IMR-90 (cell line): ENCODE results near the gene HOXD8. TPM values are rescaled to one million over a fixed set of nuclear protein-coding genes. Genes with fewer than 3 reads are reported as not detected.

ENCODE experiments used
- ATAC-seq: fragments of 200-7000 bp; cut with Tn5 transposase; 2 replicates; pipeline ENCODE4 v1.9.1; 2020; ENCODE audit warnings: low read depth, mild to moderate bottlenecking, moderate library complexity
- BruUV-seq: library from RNA; stranded (reverse); fragments of 400-500 nt; replicated peaks from 2 replicates; lab custom pipeline; 2021; lab: Mats Ljungman, UMichigan
- CTCF ChIA-PET: fragments of 300-600 bp; formaldehyde crosslinking; extraction: SDS; loops from one replicate; lab custom pipeline; 2021; ENCODE audit warnings: antibody characterized with exemption; lab: Yijun Ruan, JAX
- POLR2A ChIA-PET: fragments of 300-600 bp; sonication (Branson Sonifier 250); formaldehyde crosslinking; loops from one replicate; lab custom pipeline; 2022; ENCODE audit warnings: antibody characterized with exemption; ENCODE audit not compliant: unreplicated experiment; lab: Charles Lee
- DNase-seq: peaks from one replicate; pipeline ENCODE4 v3.0.0; 2013
- H2AFZ ChIP-seq: replicated peaks from 2 replicates; pipeline ENCODE3; 2013; ENCODE audit warnings: low read length, mild to moderate bottlenecking; ENCODE audit not compliant: poor library complexity
- H2AK5ac ChIP-seq: 2 replicates; pipeline ENCODE4 v1.6.1; 2013; ENCODE audit warnings: low read depth, low read length, inconsistent platforms
- H2AK9ac ChIP-seq: replicated peaks from 2 replicates; pipeline ENCODE3; 2013; ENCODE audit warnings: mild to moderate bottlenecking, low read depth, low read length, moderate library complexity; ENCODE audit not compliant: poor library complexity
- H2BK120ac ChIP-seq: 2 replicates; pipeline ENCODE4 v1.6.1; 2013; ENCODE audit warnings: low read depth, low read length, inconsistent platforms
- H2BK15ac ChIP-seq: 3 replicates; pipeline ENCODE4 v1.6.1; 2013; ENCODE audit warnings: low read depth, low read length, inconsistent platforms
- H2BK20ac ChIP-seq: 2 replicates; pipeline ENCODE4 v1.6.1; 2013; ENCODE audit warnings: low read depth, mild to moderate bottlenecking, inconsistent platforms, low read length, moderate library complexity
- H2BK5ac ChIP-seq: 2 replicates; pipeline ENCODE4 v1.6.1; 2013; ENCODE audit warnings: mild to moderate bottlenecking, low read depth, low read length, inconsistent platforms; ENCODE audit not compliant: poor library complexity, severe bottlenecking
- H3K14ac ChIP-seq: replicated peaks from 2 replicates; pipeline ENCODE4 v1.6.1; 2013; ENCODE audit warnings: low read depth, low read length, inconsistent platforms
- H3K18ac ChIP-seq: 2 replicates; pipeline ENCODE4 v1.6.1; 2013; ENCODE audit warnings: low read depth, low read length, control low read depth
- H3K23ac ChIP-seq: 2 replicates; pipeline ENCODE4 v1.6.1; 2013; ENCODE audit warnings: low read depth, low read length, inconsistent platforms
- H3K27ac ChIP-seq: 2 replicates; pipeline ENCODE4 v1.5.1; 2013; ENCODE audit warnings: mild to moderate bottlenecking, control low read depth, low read length; ENCODE audit not compliant: insufficient read depth
- H3K27me3 ChIP-seq: 2 replicates; pipeline ENCODE4 v1.6.1; 2013; ENCODE audit warnings: low read length; ENCODE audit not compliant: control insufficient read depth, insufficient read depth
- H3K36me3 ChIP-seq: 2 replicates; pipeline ENCODE4 v1.6.1; 2013; ENCODE audit warnings: low read length, mixed read lengths; ENCODE audit not compliant: control insufficient read depth, insufficient read depth
- H3K4ac ChIP-seq: 2 replicates; pipeline ENCODE4 v1.6.1; 2013; ENCODE audit warnings: low read depth, low read length, inconsistent platforms
- H3K4me1 ChIP-seq: 2 replicates; pipeline ENCODE4 v1.6.1; 2013; ENCODE audit warnings: low read length, mixed read lengths; ENCODE audit not compliant: control insufficient read depth, insufficient read depth
- H3K4me2 ChIP-seq: 2 replicates; pipeline ENCODE4 v1.6.1; 2013; ENCODE audit warnings: low read depth, mild to moderate bottlenecking, control low read depth, low read length, moderate library complexity
- H3K4me3 ChIP-seq: 2 replicates; pipeline ENCODE4 v1.5.1; 2013; ENCODE audit warnings: low read depth, mild to moderate bottlenecking, control low read depth, low read length, moderate library complexity; ENCODE audit not compliant: insufficient read depth
- H3K56ac ChIP-seq: 2 replicates; pipeline ENCODE4 v1.6.1; 2013; ENCODE audit warnings: low read length, inconsistent platforms; ENCODE audit not compliant: insufficient read depth; ENCODE audit errors: extremely low read depth
- H3K79me1 ChIP-seq, 2 experiments: 2 replicates each; pipeline ENCODE4 v1.6.1; 2013; ENCODE audit warnings: low read length in 2 of 2, inconsistent platforms in 1 of 2, low read depth in 1 of 2
- H3K9ac ChIP-seq: 2 replicates; pipeline ENCODE4 v1.6.1; 2013; ENCODE audit warnings: low read depth, low read length, control low read depth
- H3K9me1 ChIP-seq: 2 replicates; pipeline ENCODE4 v1.6.1; 2013; ENCODE audit warnings: low read length, inconsistent platforms; ENCODE audit not compliant: insufficient read depth
- H3K9me3 ChIP-seq: 2 replicates; pipeline ENCODE4 v1.6.1; 2013; ENCODE audit warnings: low read length; ENCODE audit not compliant: control insufficient read depth, insufficient read depth
- H4K20me1 ChIP-seq: 2 replicates; pipeline ENCODE4 v1.6.1; 2013; ENCODE audit warnings: low read length, inconsistent platforms; ENCODE audit not compliant: insufficient read depth
- H4K5ac ChIP-seq: 2 replicates; pipeline ENCODE4 v1.6.1; 2013; ENCODE audit warnings: mild to moderate bottlenecking, low read depth, low read length, control low read depth
- H4K8ac ChIP-seq, 2 experiments: 2 replicates each; pipeline ENCODE4 v1.6.1; 2013; ENCODE audit warnings: low read depth in 2 of 2, low read length in 2 of 2, control low read depth in 1 of 2, inconsistent platforms in 1 of 2
- H4K91ac ChIP-seq: 2 replicates; pipeline ENCODE4 v1.6.1; 2013; ENCODE audit warnings: low read depth, low read length, inconsistent platforms; ENCODE audit not compliant: insufficient read depth
- FOS ChIP-seq: fragments of 150-350 bp; IDR thresholded peaks from 2 replicates; pipeline ENCODE4 v1.6.1; 2016; ENCODE audit warnings: low read depth, low read length
- MAZ ChIP-seq: IDR thresholded peaks from 2 replicates; pipeline ENCODE4 v1.6.1; 2012; ENCODE audit warnings: low read depth, mild to moderate bottlenecking, low read length, improper control_type of control experiment, moderate library complexity, borderline replicate concordance
- RFX5 ChIP-seq: IDR thresholded peaks from 2 replicates; pipeline ENCODE4 v1.8.0; 2012; ENCODE audit warnings: low read depth, mild to moderate bottlenecking, low read length, moderate library complexity
- WGBS, 2 experiments: methylation state at CpG; one replicate each; pipeline versions ENCODE4 v1.1.5 to v1.1.7; 2013; ENCODE audit warnings: missing lambda C conversion rate in 2 of 2; ENCODE audit not compliant: insufficient read length in 1 of 2; ENCODE audit errors: extremely low coverage in 2 of 2; 5-methylcytosine and 5-hydroxymethylcytosine counted together
- dilution Hi-C: fragments of 300-500 bp; cut with HindIII; formaldehyde crosslinking; loops from one replicate; pipeline ENCODE4 v1.14.3; 2018; ENCODE audit warnings: low sequenced_read_pairs; ENCODE audit not compliant: unreplicated experiment
- in situ Hi-C: fragments of 300-500 bp; cut with MboI; formaldehyde crosslinking; loops from 3 replicates; pipeline ENCODE4 v1.14.3; 2019; ENCODE audit warnings: low sequenced_read_pairs, inconsistent platforms, mixed read lengths
- intact Hi-C: fragments of 100-400 bp; cut with micrococcal nuclease; formaldehyde crosslinking; loops from 2 replicates; pipeline ENCODE4 v1.10.0; 2022
- polyA plus RNA-seq, 3 experiments: library from polyadenylated mRNA; depleted of rRNA; stranded (reverse); fragments of >200 nt; gene quantifications; 2 replicates each; pipeline ENCODE4 v1.2.3, GENCODE V29; 2012; ENCODE audit warnings: low replicate concordance in 1 of 3
- total RNA-seq: library from RNA; depleted of rRNA; stranded (reverse); fragments of >200 nt; gene quantifications from 2 replicates; pipeline ENCODE4 v1.2.3, GENCODE V29; 2012

Gene HOXD8
- total and polyA plus RNA-seq, 2 of the 4 experiments (the other 2 are of a cell fraction): not detected

- Histone ChIP-seq H3K56ac (no peak overlapping the region), H3K9me1 (no peaks in the 10 kb centered on the region), H3K4me2 (no peak overlapping the region), H3K14ac (no peak overlapping the region), H3K36me3 (no peaks in the 10 kb centered on the region), H3K4ac (no peak overlapping the region), H3K9ac (no peak overlapping the region), H2AFZ (no peak overlapping the region), H3K23ac (no peak overlapping the region), H2AK5ac (no peak overlapping the region), H2BK15ac (no peak overlapping the region), H3K4me3 (no peak overlapping the region), H3K79me1 (no peaks in the 10 kb centered on the region), H3K18ac (no peak overlapping the region), H2BK5ac (no peak overlapping the region), H4K91ac (no peak overlapping the region), H3K27ac (no peak overlapping the region), H4K20me1 (no peaks in the 10 kb centered on the region), H4K5ac (no peak overlapping the region), H2BK20ac (no peak overlapping the region), H3K4me1 (no peaks in the 10 kb centered on the region), H3K9me3 (peaks cover 1% of the 10 kb centered on the region), H2AK9ac (no peak overlapping the region), H2BK120ac (no peak overlapping the region), H4K8ac (no peak overlapping the region), H3K27me3 (peaks cover 88% of the 10 kb centered on the region)
- dilution Hi-C loops (no loop called here), intact Hi-C loops (no loop called here), in situ Hi-C loops (no loop called here)
- DNase-seq (no peak), ATAC-seq (no peak)
- CTCF ChIA-PET: interaction anchor here (0.7 to 3.1 kb wide), 6 partner anchors 9 to 1017 kb away, joined by 3 to 23 read pairs (median 3); no protein-coding TSS in a partner anchor
- WGBS, 2 experiments: no CpG with 5 or more reads among the region's 4 CpGs
- POLR2A ChIA-PET: no interaction called here
- BruUV-seq: no TSS peak
- no peak for TF ChIP-seq FOS
- no peak for TF ChIP-seq MAZ
- TF ChIP-seq RFX5: no peak
Measured at GRCh38 chr2:176131848-176132158, 2.3 kb downstream of the HOXD8 start.
